Measurements from ENCODE around the gene PPP1CA. TPM values are rescaled to one million over a fixed set of nuclear protein-coding genes. Genes with fewer than 3 reads are reported as not detected.
A peak's percentile ranks its signal among the peaks of the same experiment; 100 is the strongest.

PPP1CA gene
- polyA plus RNA-seq, 1 donor = 123 TPM

- DNase-seq (ENCODE audit: low read depth) = peak; percentile 78
Measured at GRCh38 chr11:67353317-67354074, 48.2 kb downstream of the PPP1CA start, which contains the start of gene POLD4. Gene POLD4 (minus strand): TSS chr11:67353546. CDS start chr11:67353399, 147 bp downstream.

- DNase-seq (ENCODE audit: low read depth) = no peak
Measured at GRCh38 chr11:67352546-67353316, 48.9 kb downstream of the PPP1CA start.

GRCh38 chr11:67351275-67352005 is 50.2 kb downstream of the PPP1CA start:
- DNase-seq (ENCODE audit: low read depth) = no peak

GRCh38 chr11:67349928-67350465 is 51.7 kb downstream of the PPP1CA start:
- no peak for DNase-seq (ENCODE audit: low read depth)

GRCh38 chr11:67349457-67349856 is 52.2 kb downstream of the PPP1CA start:
- no peak for DNase-seq (ENCODE audit: low read depth)

- DNase-seq (ENCODE audit: low read depth) = no peak
Measured at GRCh38 chr11:67349036-67349435, 52.6 kb downstream of the PPP1CA start.

Other genes starting within 250 kb of the PPP1CA start
- 45.9 TPM for gene GRK2, start 135.4 kb downstream of the PPP1CA start, polyA plus RNA-seq (ENCODE audit: insufficient read length)
- 29.3 TPM for gene ANKRD13D, start 112.6 kb downstream of the PPP1CA start, polyA plus RNA-seq (ENCODE audit: insufficient read length)
- 17.6 TPM for gene SSH3, start 98.3 kb downstream of the PPP1CA start, polyA plus RNA-seq (ENCODE audit: insufficient read length)
- gene POLD4, start 48.3 kb downstream of the PPP1CA start, polyA plus RNA-seq (ENCODE audit: insufficient read length) = 31.9 TPM
- 3.6 TPM for gene CLCF1, start 28.3 kb downstream of the PPP1CA start, polyA plus RNA-seq (ENCODE audit: insufficient read length)
- 8.2 TPM for gene RAD9A, start 9.9 kb downstream of the PPP1CA start, polyA plus RNA-seq (ENCODE audit: insufficient read length)
- 6.6 TPM for gene TBC1D10C, start 2.2 kb upstream of the PPP1CA start, polyA plus RNA-seq (ENCODE audit: insufficient read length)
- gene CARNS1, start 13.8 kb upstream of the PPP1CA start, polyA plus RNA-seq (ENCODE audit: insufficient read length) = 73.3 TPM
- 32.0 TPM for gene RPS6KB2, start 26.6 kb upstream of the PPP1CA start, polyA plus RNA-seq (ENCODE audit: insufficient read length)
- gene PTPRCAP, start 35.8 kb upstream of the PPP1CA start, polyA plus RNA-seq (ENCODE audit: insufficient read length) = 1.1 TPM
- 26.2 TPM for gene CORO1B, start 41.6 kb upstream of the PPP1CA start, polyA plus RNA-seq (ENCODE audit: insufficient read length)
- not detected for gene GPR152, start 50.9 kb upstream of the PPP1CA start, polyA plus RNA-seq (ENCODE audit: insufficient read length)
- gene CABP4, start 53.5 kb upstream of the PPP1CA start, polyA plus RNA-seq (ENCODE audit: insufficient read length) = 1.1 TPM
- 53.4 TPM for gene TMEM134, start 67.4 kb upstream of the PPP1CA start, polyA plus RNA-seq (ENCODE audit: insufficient read length)
- gene AIP, start 81.2 kb upstream of the PPP1CA start, polyA plus RNA-seq (ENCODE audit: insufficient read length) = 42.0 TPM
- 6.3 TPM for gene PITPNM1, start 103.5 kb upstream of the PPP1CA start, polyA plus RNA-seq (ENCODE audit: insufficient read length)
- gene CDK2AP2, start 106.3 kb upstream of the PPP1CA start, polyA plus RNA-seq (ENCODE audit: insufficient read length) = 16.2 TPM
- gene CABP2, start 121.6 kb upstream of the PPP1CA start, polyA plus RNA-seq (ENCODE audit: insufficient read length) = not detected
- 200 TPM for gene GSTP1, start 182.0 kb upstream of the PPP1CA start, polyA plus RNA-seq (ENCODE audit: insufficient read length)
- gene NDUFV1, start 205.1 kb upstream of the PPP1CA start, polyA plus RNA-seq (ENCODE audit: insufficient read length) = 151 TPM
- gene NUDT8, start 228.1 kb upstream of the PPP1CA start, polyA plus RNA-seq (ENCODE audit: insufficient read length) = 3.7 TPM
- not detected for gene TBX10, start 237.9 kb upstream of the PPP1CA start, polyA plus RNA-seq (ENCODE audit: insufficient read length)
- 0.63 TPM for gene ACY3, start 248.9 kb upstream of the PPP1CA start, polyA plus RNA-seq (ENCODE audit: insufficient read length)

Measured in forelimb muscle (tissue), 1 donor.